K562 (cell line): ENCODE data around the gene UTS2R. TPM values are rescaled to one million over a fixed set of nuclear protein-coding genes. Genes with fewer than 3 reads are reported as not detected.

Experiments
- ARHGAP35 ChIP-seq: fragments of 450-650 bp; IDR thresholded peaks from 2 replicates; pipeline ENCODE4 v1.6.1; 2018; ENCODE audit not compliant: partially characterized antibody
- CREBBP ChIP-seq: IDR thresholded peaks from one replicate; pipeline ENCODE4 v1.6.1; 2012; ENCODE audit warnings: low read depth, mild to moderate bottlenecking, control low read depth, inconsistent platforms, low read length
- JUND ChIP-seq, 2 experiments: IDR thresholded peaks; 2 replicates in 1 of 2; 3 replicates in 1 of 2; pipeline ENCODE4 v1.6.1; 2011; ENCODE audit warnings: borderline replicate concordance in 2 of 2, low read depth in 2 of 2, low read length in 2 of 2, improper control_type of control experiment in 1 of 2, missing biosample characterization in 1 of 2, missing genetic modification characterization in 1 of 2, missing genetic modification reagents in 1 of 2
- NR0B1 ChIP-seq: fragments of 450-650 bp; IDR thresholded peaks from one replicate; pipeline ENCODE4 v1.6.1; 2018; ENCODE audit warnings: mild to moderate bottlenecking, moderate library complexity; ENCODE audit not compliant: partially characterized antibody
- REST ChIP-seq, 2 experiments: fragments of 450-650 bp; formaldehyde crosslinking in 1 of 2; IDR thresholded peaks; 2 replicates each; pipeline versions ENCODE4 v1.4.0 to v1.6.1; 2014 to 2020; ENCODE audit warnings: mild to moderate bottlenecking in 2 of 2, borderline replicate concordance in 1 of 2, low read depth in 1 of 2
- SIN3A ChIP-seq, 2 experiments: fragments of 150-350 bp in 1 of 2; IDR thresholded peaks; 2 replicates each; pipeline ENCODE4 v1.6.1; 2011 to 2016; ENCODE audit warnings: borderline replicate concordance in 2 of 2, low read depth in 2 of 2, low read length in 2 of 2, mild to moderate bottlenecking in 2 of 2, moderate library complexity in 2 of 2; ENCODE audit not compliant: control insufficient read depth in 1 of 2
- SRSF1 ChIP-seq: fragments of 200-400 bp; formaldehyde crosslinking; IDR thresholded peaks from 2 replicates; pipeline ENCODE4 v1.6.1; 2017; ENCODE audit warnings: mild to moderate bottlenecking, low read depth, low read length, moderate library complexity
- TCF7 ChIP-seq: sonication (generic); IDR thresholded peaks from 2 replicates; pipeline ENCODE4 v1.6.1; 2016; ENCODE audit warnings: antibody characterized with exemption, borderline replicate concordance
- ZBTB43 ChIP-seq: sonication (generic); formaldehyde crosslinking; IDR thresholded peaks from 2 replicates; pipeline ENCODE4 v1.8.0; 2023; ENCODE audit warnings: mild to moderate bottlenecking, missing genetic modification reagents
- ZHX1 ChIP-seq: fragments of 150-350 bp; conservative IDR thresholded peaks from 2 replicates; pipeline ENCODE4 v1.6.1; 2014; ENCODE audit warnings: low read length
- ZNF134 ChIP-seq: fragments of 250-450 bp; sonication (Bioruptor Pico); conservative IDR thresholded peaks from 2 replicates; pipeline ENCODE4 v1.4.0; 2020
- ZNF444 ChIP-seq: fragments of 250-450 bp; sonication (Bioruptor Pico); IDR thresholded peaks from 2 replicates; pipeline ENCODE4 v1.4.0; 2020; ENCODE audit warnings: mild to moderate bottlenecking, moderate library complexity
- polyA plus RNA-seq, 8 experiments: library from polyadenylated mRNA; depleted of rRNA in 4 of 8; stranded (reverse) in 5 of 8; unstranded in 3 of 8; fragments of >200 nt; fragmentation: Nextera tagmentation in 2 of 8; fragmentation: Illumina TruSeq in 1 of 8; extraction: Ambion mirVana in 2 of 8; extraction: Trizol in 1 of 8; gene quantifications; 2 replicates each; pipeline versions ENCODE4 v1.2.1 to v1.2.3, GENCODE V29; 2011 to 2014; ENCODE audit warnings: inconsistent platforms in 1 of 8, missing spikeins in 1 of 8
- total RNA-seq, 7 experiments: library from RNA; depleted of rRNA in 6 of 7; stranded (reverse); fragments of >200 nt in 6 of 7; fragmentation: Illumina TruSeq in 2 of 7; extraction: Trizol in 2 of 7; gene quantifications; 2 replicates each; pipeline versions ENCODE4 v1.2.1 to v1.2.3, GENCODE V29; 2011 to 2021; ENCODE audit warnings: low replicate concordance in 1 of 7

The UTS2R gene
- total and polyA plus RNA-seq, 9 of the 15 experiments (the other 6 are each of a cell fraction or from before 2014, with no cell fraction given): 0.22 TPM; not detected in 8

- TF ChIP-seq NR0B1 (no peak), REST (IDR thresholded peaks at IDR 0.05; ENCODE audit: borderline replicate concordance) (no peak), REST (CRISPR knock-in tag; IDR thresholded peaks at IDR 0.05; ENCODE audit: low read depth) (no peak), JUND (IDR thresholded peaks at IDR 0.05; ENCODE audit: borderline replicate concordance, low read depth, low read length) (no peak), JUND (tag; IDR thresholded peaks at IDR 0.05; ENCODE audit: borderline replicate concordance, low read depth, low read length) (no peak), SIN3A (IDR thresholded peaks at IDR 0.05; ENCODE audit: borderline replicate concordance in 2 of 2, control insufficient read depth in 1 of 2, low read depth in 2 of 2, low read length in 2 of 2) (no peak), ZNF134 (CRISPR knock-in tag) (no peak), ZNF444 (no peak), ZHX1 (no peak), CREBBP (no peak), ZBTB43 (CRISPR knock-in tag) (no peak), ARHGAP35 (no peak), SRSF1 (no peak), TCF7 (no peak)
Measured at GRCh38 chr17:82344175-82344907, 27.2 kb upstream of the UTS2R start (continued).
